Endothelial cell of umbilical vein (primary cell): Measurements from ENCODE around the gene USP17L20.
"Not testable (repeated sequence)": the region's sequence is repeated elsewhere in the genome, so short reads cannot be mapped to it uniquely, and the experiment has no call there.

Experiments
- CTCF ChIP-seq, 2 donors: IDR thresholded peaks; 1 replicate in 1 of 2; 2 replicates in 1 of 2; pipeline ENCODE4 v1.5.1; 2011; ENCODE audit warnings: low read length in 2 of 2, mild to moderate bottlenecking in 2 of 2, moderate library complexity in 2 of 2, control low read depth in 1 of 2, inconsistent platforms in 1 of 2, low read depth in 1 of 2; ENCODE audit not compliant: insufficient read depth in 1 of 2; ENCODE audit errors: extremely low read depth in 1 of 2
- EZH2 ChIP-seq: IDR thresholded peaks from 2 replicates; pipeline ENCODE4 v1.6.1; 2012; ENCODE audit warnings: borderline replicate concordance, low read depth, mild to moderate bottlenecking, moderate library complexity, low read length, inconsistent platforms; ENCODE audit not compliant: severe bottlenecking
- GATA2 ChIP-seq: IDR thresholded peaks from 2 replicates; pipeline ENCODE4 v1.7.0; 2011; ENCODE audit warnings: low read depth, mild to moderate bottlenecking, moderate library complexity, mixed read lengths, low read length; ENCODE audit not compliant: insufficient read length, insufficient read depth
- POLR2AphosphoS5 ChIP-seq: IDR thresholded peaks from 2 replicates; pipeline ENCODE4 v1.6.1; 2012; ENCODE audit warnings: low read depth, mild to moderate bottlenecking, control low read depth, low read length, moderate library complexity; ENCODE audit not compliant: insufficient read depth

GRCh38 chr4:9215105-9215504 lies 42.8 kb upstream of the USP17L20 start, which contains the start of gene USP17L11:
- TF ChIP-seq GATA2; POLR2AphosphoS5; CTCF (IDR thresholded peaks at IDR 0.05; ENCODE audit: extremely low read depth in 1 of 2, insufficient read depth in 1 of 2, low read depth in 1 of 2, low read length in 2 of 2); EZH2: not testable (repeated sequence)
